MM.1S (cell line): Measurements from ENCODE around the gene SNU13.
"Not testable (repeated sequence)": the region's sequence is repeated elsewhere in the genome, so short reads cannot be mapped to it uniquely, and the experiment has no call there.

Source experiments
- DNase-seq: peaks from one replicate; pipeline ENCODE4 v3.0.0-alpha.2; 2015
- H2AFZ ChIP-seq: fragments of 300-600 bp; sonication (generic); 2 replicates; pipeline ENCODE4 v1.6.0; 2016; ENCODE audit warnings: antibody characterized with exemption, low read length
- H3F3A ChIP-seq: fragments of 300-600 bp; sonication (generic); 2 replicates; pipeline ENCODE4 v1.6.1; 2016; ENCODE audit warnings: mild to moderate bottlenecking, antibody characterized with exemption, low read length, moderate library complexity, mixed read lengths; ENCODE audit not compliant: insufficient read depth
- H3K27ac ChIP-seq: fragments of 300-600 bp; sonication (generic); 2 replicates; pipeline ENCODE4 v1.5.1; 2016; ENCODE audit warnings: mild to moderate bottlenecking, low read length
- H3K27me3 ChIP-seq: fragments of 300-600 bp; sonication (generic); replicated peaks from 2 replicates; pipeline ENCODE4 v1.6.0; 2016; ENCODE audit warnings: low read length; ENCODE audit not compliant: insufficient read depth
- H3K36me3 ChIP-seq: fragments of 300-600 bp; sonication (generic); replicated peaks from 2 replicates; pipeline ENCODE4 v1.6.1; 2016; ENCODE audit warnings: mild to moderate bottlenecking, low read length, mixed read lengths; ENCODE audit not compliant: insufficient read depth
- H3K4me1 ChIP-seq: fragments of 300-600 bp; sonication (generic); 2 replicates; pipeline ENCODE4 v1.6.1; 2016; ENCODE audit warnings: low read length, mixed read lengths
- H3K4me2 ChIP-seq: fragments of 300-600 bp; sonication (generic); 2 replicates; pipeline ENCODE4 v1.6.0; 2016; ENCODE audit warnings: low read depth, low read length
- H3K4me3 ChIP-seq: fragments of 300-600 bp; sonication (generic); 2 replicates; pipeline ENCODE4 v1.5.1; 2016; ENCODE audit warnings: low read length, mixed read lengths
- H3K79me2 ChIP-seq: fragments of 300-600 bp; sonication (generic); 2 replicates; pipeline ENCODE4 v1.6.1; 2016; ENCODE audit warnings: mixed run types, low read length, mixed read lengths
- H3K9ac ChIP-seq: fragments of 300-600 bp; sonication (generic); 2 replicates; pipeline ENCODE4 v1.6.1; 2016; ENCODE audit warnings: low read length, mixed read lengths
- H3K9me2 ChIP-seq: fragments of 300-600 bp; sonication (generic); replicated peaks from 2 replicates; pipeline ENCODE4 v1.6.1; 2016; ENCODE audit warnings: mild to moderate bottlenecking, low read length, mixed read lengths; ENCODE audit not compliant: insufficient read depth
- H3K9me3 ChIP-seq: fragments of 300-600 bp; sonication (generic); replicated peaks from 2 replicates; pipeline ENCODE4 v1.6.1; 2016; ENCODE audit warnings: mild to moderate bottlenecking, low read length, mixed read lengths; ENCODE audit not compliant: insufficient read depth
- H4K20me1 ChIP-seq: fragments of 300-600 bp; sonication (generic); 2 replicates; pipeline ENCODE4 v1.6.1; 2016; ENCODE audit warnings: mild to moderate bottlenecking, low read length, moderate library complexity, mixed read lengths; ENCODE audit not compliant: insufficient read depth
- EZH2 ChIP-seq: fragments of 300-600 bp; sonication (generic); optimal IDR thresholded peaks from 2 replicates; pipeline ENCODE3; 2017; ENCODE audit warnings: low read depth, mild to moderate bottlenecking, antibody characterized with exemption, low read length, mixed read lengths
- EZH2phosphoT487 ChIP-seq: fragments of 300-600 bp; sonication (generic); IDR thresholded peaks from 2 replicates; pipeline ENCODE4 v1.6.1; 2018; ENCODE audit warnings: antibody characterized with exemption, low read length
- TF ChIP-seq, protein P1 (sequence below): fragments of 300-600 bp; sonication (generic); IDR thresholded peaks from 2 replicates; pipeline ENCODE4 v1.5.1; 2016; ENCODE audit warnings: antibody characterized with exemption, low read length, mixed read lengths

Gene SNU13

GRCh38 chr22:41695211-41695610 lies 6.5 kb upstream of the SNU13 start:
- Histone ChIP-seq H3K4me3 (no peak overlapping the region), H2AFZ (no peak overlapping the region), H3K9me3 (no peaks in the 10 kb centered on the region), H4K20me1 (no peaks in the 10 kb centered on the region), H3F3A (0 out of 2 replicates have a peak, but pooled peaks cover under 1% of the 10 kb centered on the region), H3K4me1 (peaks cover 4% of the 10 kb centered on the region), H3K9ac (no peak overlapping the region), H3K36me3 (no peaks in the 10 kb centered on the region), H3K9me2 (no peaks in the 10 kb centered on the region), H3K27me3 (no peaks in the 10 kb centered on the region), H3K79me2 (no peaks in the 10 kb centered on the region), H3K4me2 (no peak overlapping the region), H3K27ac (no peak overlapping the region)
- no peak for DNase-seq
- TF ChIP-seq, protein P1, sequence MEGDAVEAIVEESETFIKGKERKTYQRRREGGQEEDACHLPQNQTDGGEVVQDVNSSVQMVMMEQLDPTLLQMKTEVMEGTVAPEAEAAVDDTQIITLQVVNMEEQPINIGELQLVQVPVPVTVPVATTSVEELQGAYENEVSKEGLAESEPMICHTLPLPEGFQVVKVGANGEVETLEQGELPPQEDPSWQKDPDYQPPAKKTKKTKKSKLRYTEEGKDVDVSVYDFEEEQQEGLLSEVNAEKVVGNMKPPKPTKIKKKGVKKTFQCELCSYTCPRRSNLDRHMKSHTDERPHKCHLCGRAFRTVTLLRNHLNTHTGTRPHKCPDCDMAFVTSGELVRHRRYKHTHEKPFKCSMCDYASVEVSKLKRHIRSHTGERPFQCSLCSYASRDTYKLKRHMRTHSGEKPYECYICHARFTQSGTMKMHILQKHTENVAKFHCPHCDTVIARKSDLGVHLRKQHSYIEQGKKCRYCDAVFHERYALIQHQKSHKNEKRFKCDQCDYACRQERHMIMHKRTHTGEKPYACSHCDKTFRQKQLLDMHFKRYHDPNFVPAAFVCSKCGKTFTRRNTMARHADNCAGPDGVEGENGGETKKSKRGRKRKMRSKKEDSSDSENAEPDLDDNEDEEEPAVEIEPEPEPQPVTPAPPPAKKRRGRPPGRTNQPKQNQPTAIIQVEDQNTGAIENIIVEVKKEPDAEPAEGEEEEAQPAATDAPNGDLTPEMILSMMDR: no peak
- TF ChIP-seq EZH2 (no peak), EZH2phosphoT487 (no peak)

- H3K4me1 ChIP-seq: 0 out of 2 replicates have a peak, but pooled peaks cover 7% of the 10 kb centered on the region
- H2AFZ ChIP-seq: no peak overlapping the region
- no peaks in the 10 kb centered on the region for H3K27me3 ChIP-seq
- no peak overlapping the region for H3K4me2 ChIP-seq
- DNase-seq: no peak
- no peaks in the 10 kb centered on the region for H3K36me3 ChIP-seq
- H3K79me2 ChIP-seq: peaks cover 31% of the 10 kb centered on the region
- no peak overlapping the region for H3K27ac ChIP-seq
- H3K9ac ChIP-seq: no peak overlapping the region
- no peaks in the 10 kb centered on the region for H4K20me1 ChIP-seq
- H3K9me2 ChIP-seq: no peaks in the 10 kb centered on the region
- no peak overlapping the region for H3K4me3 ChIP-seq
- no peak for TF ChIP-seq EZH2phosphoT487
- TF ChIP-seq, protein P1: no peak
- TF ChIP-seq EZH2: no peak
- no peaks in the 10 kb centered on the region for H3K9me3 ChIP-seq
- H3F3A ChIP-seq: peaks cover 13% of the 10 kb centered on the region
These were observed 1.8 kb upstream of the SNU13 start for GRCh38 chr22:41690476-41690875.

DNA sequence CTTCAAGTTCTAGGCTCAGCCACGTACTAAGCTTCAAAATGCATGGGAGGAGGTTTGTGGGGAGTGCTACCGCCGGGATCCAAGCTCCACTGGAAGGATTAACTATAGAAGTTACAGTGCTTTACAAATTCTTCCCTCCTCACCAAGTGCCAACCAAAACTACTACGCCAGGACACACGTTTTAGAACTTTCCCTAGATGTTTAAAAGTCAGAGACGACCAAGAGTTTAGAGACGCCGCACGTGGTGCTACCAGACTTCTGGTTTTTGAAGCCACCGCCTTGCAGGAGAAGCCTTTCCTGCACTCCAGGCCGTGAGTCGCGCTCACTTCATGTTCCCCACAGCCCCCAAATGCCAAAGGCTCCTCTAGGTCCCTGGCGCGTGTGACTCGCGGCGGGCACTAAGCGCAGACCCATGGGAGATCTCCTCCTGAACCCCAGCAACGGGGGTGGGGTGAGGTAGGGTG lies 734 bp downstream of the SNU13 start:
- peak overlapping the region; percentile 32; the same call in 1 of the 2 replicates for H2AFZ ChIP-seq
- no peaks in the 10 kb centered on the region for H3K9me2 ChIP-seq
- H3K27me3 ChIP-seq: no peaks in the 10 kb centered on the region
- peaks cover 14% of the 10 kb centered on the region for H3F3A ChIP-seq
- H3K27ac ChIP-seq: peak overlapping the region; percentile 93
- H4K20me1 ChIP-seq: peaks cover 8% of the 10 kb centered on the region; the same call in 1 of the 2 replicates
- H3K9ac ChIP-seq: peak overlapping the region; percentile 98
- no peaks in the 10 kb centered on the region for H3K9me3 ChIP-seq
- peaks cover 5% of the 10 kb centered on the region; the same call in 1 of the 2 replicates for H3K36me3 ChIP-seq
- H3K79me2 ChIP-seq: peaks cover 57% of the 10 kb centered on the region
- 0 out of 2 replicates have a peak, but pooled peaks cover 7% of the 10 kb centered on the region for H3K4me1 ChIP-seq
- peak overlapping the region; percentile 72 for H3K4me2 ChIP-seq
- TF ChIP-seq, protein P1: no peak
- TF ChIP-seq EZH2phosphoT487 (no peak), EZH2 (no peak)
- H3K4me3 ChIP-seq: peak overlapping the region; percentile 69
- peak; percentile 41 for DNase-seq

GRCh38 chr22:41686890-41687289 lies 1.8 kb downstream of the SNU13 start:
- Histone ChIP-seq H3K4me2 (peak overlapping the region; percentile 72; the same call in 1 of the 2 replicates), H3K4me3 (peak overlapping the region; percentile 69), H3K79me2 (peaks cover 67% of the 10 kb centered on the region), H3F3A (peaks cover 19% of the 10 kb centered on the region)
- DNase-seq, H4K20me1 ChIP-seq, H3K4me1 ChIP-seq, H3K9me3 ChIP-seq, H3K27me3 ChIP-seq, H3K27ac ChIP-seq, H2AFZ ChIP-seq, H3K36me3 ChIP-seq, H3K9ac ChIP-seq, H3K9me2 ChIP-seq: not testable (repeated sequence)
